Left forelimb (tissue), 1 donor: ENCODE measurements around the gene ZNF214.
A peak's percentile ranks its signal among the peaks of the same experiment; 100 is the strongest.

Source experiments
- DNase-seq: peaks from one replicate; pipeline ENCODE4 v3.0.0-alpha.2; 2018; ENCODE audit warnings: low spot score

Gene ZNF214

GRCh38 chr11:7020183-7020917, at the start of gene ZNF214, which contains the start of gene NLRP14:
ZNF214 (minus strand) TSS chr11:7020346; CDS start chr11:7002835, 17,511 bp downstream.
NLRP14 (plus strand) TSS chr11:7020479; CDS start chr11:7038587, 18,108 bp downstream.
- peak; percentile 94 for DNase-seq

- DNase-seq: no peak
Measured at GRCh38 chr11:7062534-7062933, 42.4 kb upstream of the ZNF214 start.

GRCh38 chr11:7060868-7061267, 40.7 kb upstream of the ZNF214 start:
- no peak for DNase-seq

GRCh38 chr11:7057641-7058040, 37.5 kb upstream of the ZNF214 start:
- DNase-seq: no peak

- DNase-seq: no peak
Measured at GRCh38 chr11:7056828-7057513, 36.8 kb upstream of the ZNF214 start.

GRCh38 chr11:7050191-7050590, 30.0 kb upstream of the ZNF214 start:
- no peak for DNase-seq

- no peak for DNase-seq
Measured at GRCh38 chr11:7046474-7047175, 26.5 kb upstream of the ZNF214 start.

GRCh38 chr11:7034019-7034418, 13.9 kb upstream of the ZNF214 start:
- no peak for DNase-seq

GRCh38 chr11:7032692-7033091, 12.5 kb upstream of the ZNF214 start:
- DNase-seq: no peak

GRCh38 chr11:7031471-7031871, 11.3 kb upstream of the ZNF214 start:
- no peak for DNase-seq

- DNase-seq: no peak
Measured at GRCh38 chr11:7030836-7031235, 10.7 kb upstream of the ZNF214 start.

- no peak for DNase-seq
Measured at GRCh38 chr11:7028141-7028540, 8.0 kb upstream of the ZNF214 start.

GRCh38 chr11:7021318-7021717, 1.2 kb upstream of the ZNF214 start:
- DNase-seq: no peak

GRCh38 chr11:7019500-7020182, 505 bp downstream of the ZNF214 start:
- DNase-seq: no peak

GRCh38 chr11:7016011-7016410, 4.1 kb downstream of the ZNF214 start:
- DNase-seq: no peak

- no peak for DNase-seq
Measured at GRCh38 chr11:7014118-7014517, 6.0 kb downstream of the ZNF214 start.

- no peak for DNase-seq
Measured at GRCh38 chr11:7004482-7004881, 15.7 kb downstream of the ZNF214 start.

- no peak for DNase-seq
Measured at GRCh38 chr11:6995703-6996102, 24.4 kb downstream of the ZNF214 start.

- no peak for DNase-seq
Measured at GRCh38 chr11:6992457-6993417, 27.4 kb downstream of the ZNF214 start.

GRCh38 chr11:6992026-6992425, 28.1 kb downstream of the ZNF214 start:
- no peak for DNase-seq

GRCh38 chr11:6991227-6991626, 28.9 kb downstream of the ZNF214 start:
- no peak for DNase-seq
